GM23338 (cell line): ENCODE data around the gene C6orf47.

ENCODE experiments used
- EZH2 ChIP-seq: fragments of 200-600 bp; sonication (generic); IDR thresholded peaks from one replicate; pipeline ENCODE4 v1.8.0; 2017; ENCODE audit warnings: antibody characterized with exemption, mild to moderate bottlenecking, low read depth; ENCODE audit not compliant: unreplicated experiment
- EZH2phosphoT487 ChIP-seq: fragments of 200-600 bp; sonication (generic); IDR thresholded peaks from one replicate; pipeline ENCODE4 v1.8.1; 2018; ENCODE audit warnings: antibody characterized with exemption; ENCODE audit not compliant: unreplicated experiment
- JUNB ChIP-seq: IDR thresholded peaks from one replicate; pipeline ENCODE4 v1.6.1; 2016; ENCODE audit warnings: antibody characterized with exemption; ENCODE audit not compliant: unreplicated experiment
- POLR2AphosphoS5 ChIP-seq: IDR thresholded peaks from 2 replicates; pipeline ENCODE4 v1.6.1; 2016; ENCODE audit warnings: antibody characterized with exemption, low read depth
- REST ChIP-seq: IDR thresholded peaks from one replicate; pipeline ENCODE4 v1.6.1; 2018; ENCODE audit warnings: antibody characterized with exemption; ENCODE audit not compliant: unreplicated experiment
- TF ChIP-seq, protein P1 (sequence below), 2 experiments: fragments of 200-600 bp in 1 of 2; sonication (generic) in 1 of 2; conservative IDR thresholded peaks; 2 replicates each; pipeline versions ENCODE4 v1.5.1 to v1.6.1; 2016 to 2017; ENCODE audit warnings: antibody characterized with exemption in 2 of 2, low read depth in 2 of 2, mild to moderate bottlenecking in 2 of 2, moderate library complexity in 1 of 2

- TF ChIP-seq, protein P1, sequence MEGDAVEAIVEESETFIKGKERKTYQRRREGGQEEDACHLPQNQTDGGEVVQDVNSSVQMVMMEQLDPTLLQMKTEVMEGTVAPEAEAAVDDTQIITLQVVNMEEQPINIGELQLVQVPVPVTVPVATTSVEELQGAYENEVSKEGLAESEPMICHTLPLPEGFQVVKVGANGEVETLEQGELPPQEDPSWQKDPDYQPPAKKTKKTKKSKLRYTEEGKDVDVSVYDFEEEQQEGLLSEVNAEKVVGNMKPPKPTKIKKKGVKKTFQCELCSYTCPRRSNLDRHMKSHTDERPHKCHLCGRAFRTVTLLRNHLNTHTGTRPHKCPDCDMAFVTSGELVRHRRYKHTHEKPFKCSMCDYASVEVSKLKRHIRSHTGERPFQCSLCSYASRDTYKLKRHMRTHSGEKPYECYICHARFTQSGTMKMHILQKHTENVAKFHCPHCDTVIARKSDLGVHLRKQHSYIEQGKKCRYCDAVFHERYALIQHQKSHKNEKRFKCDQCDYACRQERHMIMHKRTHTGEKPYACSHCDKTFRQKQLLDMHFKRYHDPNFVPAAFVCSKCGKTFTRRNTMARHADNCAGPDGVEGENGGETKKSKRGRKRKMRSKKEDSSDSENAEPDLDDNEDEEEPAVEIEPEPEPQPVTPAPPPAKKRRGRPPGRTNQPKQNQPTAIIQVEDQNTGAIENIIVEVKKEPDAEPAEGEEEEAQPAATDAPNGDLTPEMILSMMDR (conservative IDR thresholded peaks at IDR 0.05; ENCODE audit: low read depth in 2 of 2), result no peak
- TF ChIP-seq EZH2 (no peak), REST (no peak), POLR2AphosphoS5 (no peak), JUNB (no peak), EZH2phosphoT487 (no peak)
Observed at GRCh38 chr6:31658158-31658688, 2.4 kb downstream of the C6orf47 start.
